Ovary (tissue), 9 donors: Measurements from ENCODE around the gene TFAM. TPM values are rescaled to one million over a fixed set of nuclear protein-coding genes. Genes with fewer than 3 reads are reported as not detected.

ENCODE experiments used
- DNase-seq, 5 donors: peaks; one replicate each; pipeline ENCODE4 v3.0.0-alpha.2; 2019 to 2020
- H3K27ac ChIP-seq, 2 donors: fragments of 200-600 bp; one replicate each; pipeline versions ENCODE4 v1.5.1 to v1.8.0; 2019 to 2022
- H3K27me3 ChIP-seq: fragments of 200-600 bp; one replicate; pipeline ENCODE4 v1.8.0; 2022
- H3K36me3 ChIP-seq: fragments of 200-600 bp; sonication (generic); one replicate; pipeline ENCODE4 v1.5.1; 2019
- H3K4me1 ChIP-seq: one replicate; pipeline ENCODE4 v1.8.1; 2013; ENCODE audit warnings: mild to moderate bottlenecking, moderate library complexity; ENCODE audit not compliant: insufficient read depth
- H3K4me3 ChIP-seq: fragments of 200-600 bp; sonication (generic); one replicate; pipeline ENCODE4 v1.5.1; 2017
- H3K9me3 ChIP-seq, 2 donors: fragments of 200-600 bp in 1 of 2; sonication (generic) in 1 of 2; one replicate each; pipeline versions ENCODE4 v1.5.1 to v1.8.1; 2013 to 2019; ENCODE audit warnings: mild to moderate bottlenecking in 1 of 2, moderate library complexity in 1 of 2
- EP300 ChIP-seq: sonication (generic); formaldehyde crosslinking; IDR thresholded peaks from one replicate; pipeline ENCODE4 v1.6.1; 2017; ENCODE audit warnings: antibody characterized with exemption
- POLR2A ChIP-seq: fragments of 450-650 bp; IDR thresholded peaks from one replicate; pipeline ENCODE4 v1.6.1; 2017; ENCODE audit warnings: antibody characterized with exemption, mild to moderate bottlenecking, moderate library complexity
- WGBS, 3 donors: extraction: QIAGEN DNeasy Blood & Tissue Kit in 1 of 3; methylation state at CpG; one replicate each; pipeline versions ENCODE4 v1.1.5 to v1.1.7; 2013 to 2017; 5-methylcytosine and 5-hydroxymethylcytosine counted together
- intact Hi-C, 4 donors: fragments of 100-400 bp; cut with DNase I; formaldehyde crosslinking; loops; one replicate each; pipeline versions ENCODE4 v1.11.0 to v1.15.1; 2022 to 2023
- polyA plus RNA-seq, 2 donors: library from polyadenylated mRNA; stranded (reverse); fragments of 200-250 nt in 1 of 2; fragments of 350-450 nt in 1 of 2; fragmentation: Illumina TruSeq in 1 of 2; extraction: RNeasy Lipid Tissue Mini Kit (QIAGEN cat#74804) in 1 of 2; gene quantifications; one replicate each; pipeline ENCODE4 v1.2.3, GENCODE V29; 2013 to 2014
- total RNA-seq, 7 donors: library from RNA; depleted of rRNA in 2 of 7; stranded (reverse); fragments of >200 nt in 2 of 7; fragmentation: NEBNext Ultra II Directional in 3 of 7; extraction: Animal tissue kit (Norgen Biotek cat#: 25700) in 3 of 7; gene quantifications; one replicate each; pipeline versions ENCODE4 v1.1.0 to v1.2.4, GENCODE V29; 2016 to 2023
- TF ChIP-seq, protein P1 (sequence below), 3 donors: fragments of 450-650 bp in 2 of 3; fragments of 200-600 bp in 1 of 3; IDR thresholded peaks; one replicate each; pipeline versions ENCODE4 v1.5.1 to v1.8.0; 2016 to 2022; ENCODE audit warnings: antibody characterized with exemption in 3 of 3, mild to moderate bottlenecking in 1 of 3
- donor health status: DM: no; HTN: no; CAD: no; lungs with moderate emphysema.
- donor health status: DM: no; HTN: no; CAD: no.
- donor health status: Bipolar disorder and iron deficiency.
- donor health status: DM: yes; HTN: yes; CAD: no.
- donor health status: DM: no; HTN: no; CAD: no.
- donor health status: DM: yes; HTN: yes; CAD: no.

TFAM gene
- total and polyA plus RNA-seq, 9 donors, result 12.0 to 46.6 (median 33.4) TPM

DNA sequence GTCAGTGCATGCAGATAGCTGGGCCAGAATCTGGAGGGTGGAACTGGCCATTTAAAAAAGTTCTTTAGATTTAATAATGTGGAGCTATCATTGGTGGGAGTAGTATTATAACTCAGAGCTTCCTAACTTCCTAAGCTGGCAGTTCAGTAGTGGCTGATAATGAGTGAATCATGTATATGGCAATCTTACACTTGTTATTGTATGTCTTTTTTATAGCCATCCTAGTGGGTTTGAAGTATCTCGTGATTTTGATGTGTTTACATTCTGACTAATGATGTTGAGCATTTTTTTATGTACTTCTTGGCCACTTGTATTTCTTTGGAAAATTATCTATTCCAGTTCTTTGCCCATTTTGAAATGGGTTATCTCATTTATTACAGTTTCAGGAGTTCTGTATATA, 15.4 kb downstream of the TFAM start:
- no peak overlapping the region for H3K4me3 ChIP-seq
- TF ChIP-seq POLR2A, result no peak
- TF ChIP-seq, protein P1, sequence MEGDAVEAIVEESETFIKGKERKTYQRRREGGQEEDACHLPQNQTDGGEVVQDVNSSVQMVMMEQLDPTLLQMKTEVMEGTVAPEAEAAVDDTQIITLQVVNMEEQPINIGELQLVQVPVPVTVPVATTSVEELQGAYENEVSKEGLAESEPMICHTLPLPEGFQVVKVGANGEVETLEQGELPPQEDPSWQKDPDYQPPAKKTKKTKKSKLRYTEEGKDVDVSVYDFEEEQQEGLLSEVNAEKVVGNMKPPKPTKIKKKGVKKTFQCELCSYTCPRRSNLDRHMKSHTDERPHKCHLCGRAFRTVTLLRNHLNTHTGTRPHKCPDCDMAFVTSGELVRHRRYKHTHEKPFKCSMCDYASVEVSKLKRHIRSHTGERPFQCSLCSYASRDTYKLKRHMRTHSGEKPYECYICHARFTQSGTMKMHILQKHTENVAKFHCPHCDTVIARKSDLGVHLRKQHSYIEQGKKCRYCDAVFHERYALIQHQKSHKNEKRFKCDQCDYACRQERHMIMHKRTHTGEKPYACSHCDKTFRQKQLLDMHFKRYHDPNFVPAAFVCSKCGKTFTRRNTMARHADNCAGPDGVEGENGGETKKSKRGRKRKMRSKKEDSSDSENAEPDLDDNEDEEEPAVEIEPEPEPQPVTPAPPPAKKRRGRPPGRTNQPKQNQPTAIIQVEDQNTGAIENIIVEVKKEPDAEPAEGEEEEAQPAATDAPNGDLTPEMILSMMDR (IDR thresholded peaks at IDR 0.05), result no peak
- no peak for TF ChIP-seq EP300
- H3K9me3 ChIP-seq, result no peaks in the 10 kb centered on the region
- no peak for DNase-seq
- 13 to 43% (median 19%) methylated on average over 1 of the region's 1 CpG for WGBS, 3 donors
- H3K27me3 ChIP-seq, result no peaks in the 10 kb centered on the region
- intact Hi-C loops, result no loop called here
- H3K27ac ChIP-seq, result no peak overlapping the region
- H3K36me3 ChIP-seq, result no peaks in the 10 kb centered on the region
- no peaks in the 10 kb centered on the region for H3K4me1 ChIP-seq

DNA sequence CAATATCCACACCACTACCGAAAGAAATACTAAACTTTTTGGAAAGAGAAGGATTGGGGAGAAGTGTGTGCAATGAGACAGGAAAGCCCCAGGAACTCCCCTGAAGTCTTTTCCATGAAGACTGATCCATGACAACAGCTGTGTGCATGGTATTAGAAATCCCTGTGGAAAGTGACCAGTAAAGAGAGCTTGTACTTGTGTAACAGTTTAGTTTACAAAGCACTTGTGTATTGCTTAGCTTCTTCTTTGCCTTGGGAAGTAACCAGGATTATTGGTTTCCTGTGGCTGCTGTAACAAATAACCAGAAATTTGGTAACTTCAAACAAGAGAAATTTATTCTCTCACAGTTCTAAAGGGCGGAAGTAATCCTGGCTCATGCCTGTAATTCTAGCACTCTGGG, 18.8 kb downstream of the TFAM start:
- TF ChIP-seq POLR2A (no peak), EP300 (no peak)
- TF ChIP-seq, protein P1 (IDR thresholded peaks at IDR 0.05), result no peak
- H3K4me1 ChIP-seq, result no peaks in the 10 kb centered on the region
- WGBS, 3 donors, result 93 to 100% (median 95%) methylated on average over 2 of the region's 2 CpGs
- DNase-seq, result no peak
- H3K4me3 ChIP-seq, result no peak overlapping the region
- intact Hi-C loops, result no loop called here
- no peaks in the 10 kb centered on the region for H3K27me3 ChIP-seq
- H3K9me3 ChIP-seq, result no peaks in the 10 kb centered on the region
- no peak overlapping the region for H3K27ac ChIP-seq
- H3K36me3 ChIP-seq, result no peaks in the 10 kb centered on the region

DNA sequence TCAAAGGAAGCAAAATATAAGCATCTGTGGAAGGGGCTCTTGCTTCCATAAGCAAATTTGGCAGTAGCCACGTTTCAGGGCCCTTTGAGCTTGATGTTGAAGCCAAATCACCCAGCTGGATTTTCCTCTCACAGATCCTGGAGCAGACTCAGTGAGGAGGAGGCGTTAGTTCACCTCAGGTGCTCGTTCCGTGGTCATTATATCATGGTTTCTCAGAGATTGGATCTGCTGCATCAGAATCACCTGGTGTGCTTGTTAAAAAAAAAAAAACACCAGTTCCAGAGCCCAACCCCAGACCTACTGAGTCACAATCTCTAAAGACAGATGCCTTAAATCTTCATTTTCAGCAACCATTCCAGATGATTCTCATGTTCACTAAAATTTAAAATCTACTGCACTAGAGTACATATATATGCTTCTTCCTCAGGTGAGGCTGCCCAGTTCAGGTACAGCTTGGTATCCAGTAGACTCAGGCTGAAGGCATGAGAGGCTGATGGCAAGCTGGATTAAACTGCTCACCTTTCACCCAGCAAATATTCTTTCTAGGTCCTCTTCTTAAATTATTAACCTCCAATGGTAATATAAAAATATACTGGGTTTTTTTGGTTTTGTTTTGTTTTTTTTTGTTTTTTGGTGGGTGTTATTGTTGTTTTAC, 24.9 kb downstream of the TFAM start:
- WGBS, 3 donors, result 35 to 67% (median 67%) methylated on average over 4 of the region's 4 CpGs
- Histone ChIP-seq H3K4me1 (no peaks in the 10 kb centered on the region), H3K36me3 (no peaks in the 10 kb centered on the region), H3K27me3 (no peaks in the 10 kb centered on the region), H3K4me3 (no peak overlapping the region), H3K27ac (no peak overlapping the region), H3K9me3 (no peaks in the 10 kb centered on the region)
- no peak for TF ChIP-seq POLR2A
- DNase-seq, result no peak
- intact Hi-C loops, result loop anchor here in 2 of 4 donors (10.0 kb wide), 1 partner anchor 235 kb away; no protein-coding TSS in a partner anchor

DNA sequence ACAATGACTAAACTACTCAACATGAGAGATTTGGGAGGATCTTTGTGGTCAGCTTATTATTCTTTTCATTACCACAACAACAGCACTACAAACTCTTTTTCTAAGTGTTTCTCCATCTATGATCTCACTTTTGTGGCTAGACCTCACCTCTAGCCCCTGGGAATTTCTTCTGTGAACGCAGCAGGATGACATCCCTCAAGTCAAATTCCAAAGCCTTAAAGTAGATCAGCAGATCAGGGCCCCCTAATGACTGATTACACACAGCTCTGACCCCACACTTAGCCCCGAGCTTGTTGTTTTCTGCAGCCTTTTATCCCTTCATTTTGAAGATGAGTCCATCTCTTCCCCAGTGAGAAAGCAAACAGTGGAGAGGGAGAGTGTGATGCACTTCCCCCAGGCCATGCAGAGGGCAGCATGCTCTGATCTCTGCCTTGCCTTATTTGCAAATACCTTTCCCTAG, 27.3 kb downstream of the TFAM start:
- Histone ChIP-seq H3K9me3 (no peaks in the 10 kb centered on the region), H3K27me3 (no peaks in the 10 kb centered on the region), H3K27ac (no peak overlapping the region), H3K36me3 (no peaks in the 10 kb centered on the region), H3K4me3 (no peak overlapping the region), H3K4me1 (no peaks in the 10 kb centered on the region)
- TF ChIP-seq, protein P1 (IDR thresholded peaks at IDR 0.05), result no peak
- TF ChIP-seq EP300 (no peak), POLR2A (no peak)
- no peak for DNase-seq
- WGBS, 3 donors, result 24 to 40% (median 35%) methylated on average over 2 of the region's 2 CpGs
- intact Hi-C loops, result loop anchor here in 2 of 4 donors (10.0 kb wide), 1 partner anchor 232 kb away; no protein-coding TSS in a partner anchor
